Left lobe of liver (tissue), 2 donors: ENCODE data around the gene CHMP3. TPM values are rescaled to one million over a fixed set of nuclear protein-coding genes. Genes with fewer than 3 reads are reported as not detected.
"Not testable (repeated sequence)": the region's sequence is repeated elsewhere in the genome, so short reads cannot be mapped to it uniquely, and the experiment has no call there.

Experiments
- ATAC-seq: fragments of 200-7000 bp; cut with Tn5 transposase; one replicate; pipeline ENCODE4 v1.9.1; 2020; ENCODE audit warnings: mild to moderate bottlenecking, moderate library complexity
- DNase-seq: peaks from one replicate; pipeline ENCODE4 v3.0.0-alpha.2; 2020; ENCODE audit warnings: low spot score
- total RNA-seq: library from RNA; stranded (reverse); gene quantifications from one replicate; pipeline ENCODE4 v1.2.1, GENCODE V29; 2021
- donor health status: DM: no; HTN: no; CAD: no; lungs with moderate emphysema.
- donor health status: DM: no; HTN: yes; CAD: no.

Gene CHMP3
- 22.0 TPM for total RNA-seq

- ATAC-seq (peak; percentile 94), DNase-seq (peak; percentile 97)
These were observed at the start of gene CHMP3 for GRCh38 chr2:86562922-86563649. Gene CHMP3, minus strand, starts transcription at chr2:86563443. Its CDS starts 95 bp downstream, at chr2:86563348.

- ATAC-seq (no peak), DNase-seq (no peak)
These were observed 47.6 kb upstream of the CHMP3 start for GRCh38 chr2:86610871-86611270.

- no peak for ATAC-seq
These were observed 45.7 kb upstream of the CHMP3 start for GRCh38 chr2:86608832-86609410.

GRCh38 chr2:86603905-86604304 lies 40.7 kb upstream of the CHMP3 start:
- DNase-seq (no peak), ATAC-seq (no peak)

More at GRCh38 chr2:86608832-86609410, 45.7 kb upstream of the CHMP3 start:
- DNase-seq, result no peak

- no peak for ATAC-seq
- DNase-seq, result no peak
These were observed 35.7 kb upstream of the CHMP3 start for GRCh38 chr2:86598966-86599365.

GRCh38 chr2:86596118-86596517 lies 32.9 kb upstream of the CHMP3 start:
- no peak for ATAC-seq

GRCh38 chr2:86593266-86593665 lies 30.0 kb upstream of the CHMP3 start:
- no peak for DNase-seq
- no peak for ATAC-seq

More at GRCh38 chr2:86596118-86596517, 32.9 kb upstream of the CHMP3 start:
- no peak for DNase-seq

- DNase-seq, result no peak
These were observed 29.4 kb upstream of the CHMP3 start for GRCh38 chr2:86592547-86593230.

GRCh38 chr2:86589701-86590100 lies 26.5 kb upstream of the CHMP3 start:
- DNase-seq, ATAC-seq: not testable (repeated sequence)

More at GRCh38 chr2:86592547-86593230, 29.4 kb upstream of the CHMP3 start:
- peak; percentile 66 for ATAC-seq

GRCh38 chr2:86584151-86584913 lies 21.1 kb upstream of the CHMP3 start:
- DNase-seq (no peak), ATAC-seq (peak; percentile 61)

- ATAC-seq (no peak), DNase-seq (no peak)
These were observed 17.3 kb upstream of the CHMP3 start for GRCh38 chr2:86580560-86580959.

GRCh38 chr2:86577817-86578456 lies 14.7 kb upstream of the CHMP3 start:
- ATAC-seq (no peak), DNase-seq (no peak)

- no peak for ATAC-seq
- no peak for DNase-seq
These were observed 6.8 kb upstream of the CHMP3 start for GRCh38 chr2:86570059-86570458.

- DNase-seq (no peak), ATAC-seq (no peak)
These were observed 3.6 kb upstream of the CHMP3 start for GRCh38 chr2:86566821-86567190.

GRCh38 chr2:86566158-86566820 lies 3.0 kb upstream of the CHMP3 start:
- ATAC-seq (no peak), DNase-seq (no peak)

GRCh38 chr2:86563650-86564061 lies 413 bp upstream of the CHMP3 start:
- no peak for DNase-seq
- no peak for ATAC-seq

- ATAC-seq (no peak), DNase-seq (no peak)
These were observed 740 bp downstream of the CHMP3 start for GRCh38 chr2:86562485-86562921.

GRCh38 chr2:86557836-86558235 lies 5.4 kb downstream of the CHMP3 start:
- ATAC-seq (no peak), DNase-seq (no peak)

- no peak for DNase-seq
These were observed 6.7 kb downstream of the CHMP3 start for GRCh38 chr2:86556508-86556907.

GRCh38 chr2:86552889-86553288 lies 10.4 kb downstream of the CHMP3 start:
- ATAC-seq, result no peak
- DNase-seq, result no peak

More at GRCh38 chr2:86556508-86556907, 6.7 kb downstream of the CHMP3 start:
- no peak for ATAC-seq
